H1 (cell line): Measurements from ENCODE around the gene APOBEC3G. TPM values are rescaled to one million over a fixed set of nuclear protein-coding genes. Genes with fewer than 3 reads are reported as not detected.

ENCODE experiments used
- CHD1 ChIP-seq: IDR thresholded peaks from 2 replicates; pipeline ENCODE4 v1.6.1; 2012; ENCODE audit warnings: low read depth, low read length, improper control_type of control experiment
- SUZ12 ChIP-seq: fragments of 200-600 bp; sonication (generic); IDR thresholded peaks from 2 replicates; pipeline ENCODE4 v1.6.1; 2012; ENCODE audit warnings: mild to moderate bottlenecking, inconsistent platforms, low read length, moderate library complexity, mixed read lengths
- polyA plus RNA-seq, 7 experiments: library from polyadenylated mRNA; depleted of rRNA in 3 of 7; stranded (reverse) in 5 of 7; unstranded in 2 of 7; fragments of >200 nt in 5 of 7; fragments of 200-250 nt in 2 of 7; gene quantifications; 1 replicate in 5 of 7; 2 replicates in 1 of 7; 4 replicates in 1 of 7; pipeline versions ENCODE4 v1.2.1 to v1.2.3, GENCODE V29; 2011 to 2013; ENCODE audit warnings: missing spikeins in 2 of 7, mixed read lengths in 2 of 7
- total RNA-seq: library from RNA; stranded (reverse); fragmentation: NEBNext Ultra II Directional; extraction: Animal tissue kit (Norgen Biotek cat#: 25700); gene quantifications from 2 replicates; pipeline ENCODE4 v1.2.1, GENCODE V29; 2021

The APOBEC3G gene
- total and polyA plus RNA-seq, 2 of the 8 experiments (the other 6 are each of a cell fraction or from before 2014, with no cell fraction given), result 1.7 to 2.0 TPM

DNA sequence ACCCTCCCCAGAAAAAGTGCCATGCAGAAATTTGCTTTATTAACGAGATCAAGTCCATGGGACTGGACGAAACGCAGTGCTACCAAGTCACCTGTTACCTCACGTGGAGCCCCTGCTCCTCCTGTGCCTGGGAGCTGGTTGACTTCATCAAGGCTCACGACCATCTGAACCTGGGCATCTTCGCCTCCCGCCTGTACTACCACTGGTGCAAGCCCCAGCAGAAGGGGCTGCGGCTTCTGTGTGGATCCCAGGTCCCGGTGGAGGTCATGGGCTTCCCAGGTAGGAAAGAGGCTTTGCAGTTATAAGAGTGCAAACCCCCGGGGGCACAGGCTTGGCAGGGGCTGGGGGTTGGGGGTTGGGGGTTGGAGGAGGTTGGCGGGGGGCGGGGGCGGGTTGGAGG lies 24.2 kb downstream of the APOBEC3G start (continued):
- TF ChIP-seq SUZ12, result no peak
- no peak for TF ChIP-seq CHD1
